NCI-H2227 (cell line): ENCODE measurements around the gene NRL.

Experiments
- DNase-seq: peaks from one replicate; lab custom pipeline; 2025; ENCODE audit not compliant: unreplicated experiment; lab: John Stamatoyannopoulos, UW

Gene NRL

DNA sequence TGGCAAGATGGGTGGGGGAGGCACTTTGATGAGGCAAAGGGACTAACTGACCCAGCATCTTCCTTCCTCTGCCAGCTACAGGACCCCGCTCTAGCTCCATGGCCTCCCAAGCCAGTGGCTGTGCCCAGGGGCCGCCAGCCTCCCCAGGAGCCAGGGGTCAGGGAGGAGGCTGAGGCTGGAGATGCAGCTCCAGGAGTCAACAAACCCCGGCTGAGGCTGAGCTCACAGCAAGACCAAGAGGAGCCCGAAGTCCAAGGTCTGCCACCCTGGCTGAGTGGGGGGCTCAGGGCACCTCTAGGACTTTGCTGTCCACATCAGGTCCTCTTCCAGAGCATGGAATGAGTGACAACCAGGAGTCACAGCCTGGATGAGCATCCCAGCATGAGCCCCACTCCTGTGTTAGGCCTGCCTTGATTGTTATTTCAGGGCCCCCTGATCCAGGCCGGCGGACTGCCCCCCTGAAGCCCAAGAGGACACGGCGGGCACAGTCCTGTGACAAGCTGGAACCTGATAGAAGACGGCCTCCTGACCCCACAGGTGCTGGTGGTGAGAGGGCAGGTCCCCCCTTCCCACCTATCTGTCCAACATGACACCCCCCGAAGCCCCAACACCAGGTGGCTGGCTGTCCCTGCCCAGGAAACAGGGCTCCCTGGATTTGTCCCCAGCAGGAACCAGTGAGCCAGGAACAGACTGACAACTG, 45.9 kb downstream of the NRL start:
- DNase-seq, result no peak

- no peak for DNase-seq
Observed at GRCh38 chr14:24067133-24068082, 47.3 kb downstream of the NRL start.

- no peak for DNase-seq
Observed at GRCh38 chr14:24066496-24067132, 48.1 kb downstream of the NRL start.

- no peak for DNase-seq
Observed at GRCh38 chr14:24065408-24065807, 49.3 kb downstream of the NRL start.

DNA sequence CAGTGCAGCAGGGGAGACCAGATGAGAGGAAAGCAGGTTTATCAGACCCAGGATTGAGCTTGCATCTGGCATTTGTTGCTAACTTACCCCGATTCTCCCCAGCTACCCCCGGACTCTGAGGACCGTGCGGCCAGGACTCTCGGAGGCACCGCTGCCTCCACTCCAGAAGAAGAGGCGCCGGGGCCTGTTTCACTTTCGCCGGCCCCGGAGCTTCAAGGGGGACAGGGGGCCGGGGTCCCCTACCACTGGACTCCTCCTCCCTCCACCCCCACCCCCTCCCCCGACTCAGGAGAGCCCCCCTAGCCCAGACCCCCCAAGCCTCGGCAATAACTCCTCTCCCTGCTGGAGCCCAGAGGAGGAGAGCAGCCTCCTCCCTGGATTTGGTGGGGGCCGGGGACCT, 49.9 kb downstream of the NRL start:
- DNase-seq, result no peak

DNA sequence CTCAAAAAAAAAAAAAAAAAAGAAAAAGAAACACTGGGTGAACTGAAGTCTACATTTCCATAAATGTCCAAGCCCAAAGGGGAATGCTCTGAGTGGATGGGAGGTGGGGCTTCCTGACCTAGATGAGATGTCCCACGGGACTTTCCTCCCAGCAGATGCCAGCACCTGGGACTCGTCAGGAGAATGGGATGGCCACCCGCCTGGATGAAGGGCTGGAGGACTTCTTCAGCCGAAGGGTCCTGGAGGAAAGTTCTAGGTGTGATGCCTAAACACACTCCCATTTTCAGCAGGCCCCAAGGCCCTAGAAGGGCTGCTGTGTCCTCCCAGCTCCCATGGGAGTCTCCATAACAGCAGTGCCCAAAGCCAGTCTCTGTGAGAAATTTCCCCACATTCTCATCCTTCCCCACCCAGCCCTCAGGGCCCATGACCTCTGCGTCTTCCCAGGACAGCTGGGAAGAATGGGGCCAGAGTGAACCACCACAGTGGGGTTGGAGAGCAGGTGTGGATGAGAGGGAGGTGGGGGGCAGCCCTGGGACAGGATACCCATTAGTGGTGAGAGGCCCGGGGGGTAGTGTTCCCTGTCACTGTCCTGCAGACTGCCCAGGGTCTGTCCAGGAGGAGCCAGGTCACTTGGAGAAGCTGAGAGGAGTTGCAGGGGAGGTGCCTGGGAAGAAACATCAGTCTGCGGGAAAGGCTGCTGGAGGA, 50.5 kb downstream of the NRL start:
- no peak for DNase-seq

DNA sequence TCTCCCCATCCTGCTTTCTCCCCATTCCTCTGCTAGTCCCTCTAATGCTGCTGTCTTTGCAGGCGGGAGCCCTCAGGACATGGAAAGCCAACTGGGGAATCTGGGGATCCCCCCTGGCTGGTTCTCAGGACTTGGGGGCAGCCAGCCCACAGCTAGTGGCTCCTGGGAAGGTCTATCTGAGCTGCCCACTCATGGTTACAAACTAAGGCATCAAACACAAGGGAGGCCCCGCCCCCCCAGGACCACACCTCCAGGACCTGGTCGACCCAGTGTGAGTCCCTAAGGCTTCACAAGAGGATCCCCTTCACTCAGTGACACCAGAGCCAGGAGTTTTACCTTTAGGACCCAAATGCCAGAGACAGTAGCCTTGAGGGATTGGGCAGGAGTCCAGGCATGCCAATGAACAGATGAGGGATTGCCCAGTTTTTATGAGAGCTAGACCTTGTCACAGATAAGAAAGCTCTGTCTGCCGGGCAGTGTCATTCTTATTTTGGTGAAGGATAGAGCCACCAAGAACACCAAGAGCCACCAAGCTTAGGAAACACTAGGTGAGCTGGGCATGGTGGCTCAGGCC, 51.4 kb downstream of the NRL start:
- DNase-seq, result no peak

DNA sequence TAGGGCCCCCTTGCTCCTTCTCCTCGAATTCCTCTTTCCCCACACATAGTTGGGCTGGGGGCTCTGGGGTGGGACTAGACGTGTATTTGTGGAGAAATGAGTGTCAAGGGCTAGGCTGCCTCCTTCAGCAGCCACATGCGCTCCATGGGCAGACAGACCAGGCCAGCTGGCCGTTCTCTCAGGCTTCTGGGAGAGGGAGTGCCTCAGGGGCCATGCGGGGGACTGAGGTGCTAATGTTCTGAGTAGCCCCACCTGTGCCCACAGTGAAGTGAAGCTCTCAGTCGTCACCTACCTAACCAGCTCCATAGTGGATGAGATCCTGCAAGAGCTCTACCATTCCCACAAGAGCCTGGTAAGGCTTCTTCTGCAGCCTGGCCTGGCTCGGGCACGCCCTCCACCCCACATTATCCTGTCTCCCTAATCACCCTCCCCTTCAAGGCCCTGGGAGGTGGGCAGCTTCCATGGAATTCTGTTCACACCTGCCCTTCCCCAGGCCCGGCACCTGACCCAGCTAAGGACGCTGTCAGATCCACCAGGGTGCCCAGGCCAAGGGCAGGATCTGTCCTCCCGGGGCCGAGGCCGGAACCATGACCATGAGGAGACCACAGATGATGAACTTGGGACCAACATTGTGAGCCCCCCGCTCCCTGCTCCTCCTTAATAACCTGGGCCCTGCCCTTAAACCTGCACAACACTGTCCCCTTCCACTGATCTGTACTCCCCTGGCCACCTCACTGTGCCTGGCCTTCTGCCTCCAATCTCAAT, 52.4 kb downstream of the NRL start:
- DNase-seq, result no peak

GRCh38 chr14:24060984-24061913, 53.5 kb downstream of the NRL start:
- DNase-seq, result no peak

DNA sequence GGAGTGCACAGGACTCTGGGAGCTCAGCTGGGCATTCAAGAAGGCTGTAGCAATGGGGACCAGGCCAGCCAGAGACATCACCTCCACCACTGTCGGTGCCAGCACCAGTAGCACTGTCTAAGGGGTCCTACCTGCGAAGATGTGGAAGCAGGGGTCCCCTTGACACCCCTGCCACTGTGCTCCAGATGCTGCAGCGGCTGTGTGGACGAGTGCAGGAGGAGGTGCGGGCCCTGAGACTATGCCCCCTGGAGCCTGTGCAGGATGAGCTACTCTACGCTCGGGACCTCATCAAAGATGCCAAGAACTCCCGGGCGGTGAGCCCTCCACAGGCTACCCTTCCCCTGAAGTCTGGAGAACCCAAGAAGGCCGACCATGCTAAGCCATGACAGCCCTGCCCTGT, 54.3 kb downstream of the NRL start:
- DNase-seq, result no peak

DNA sequence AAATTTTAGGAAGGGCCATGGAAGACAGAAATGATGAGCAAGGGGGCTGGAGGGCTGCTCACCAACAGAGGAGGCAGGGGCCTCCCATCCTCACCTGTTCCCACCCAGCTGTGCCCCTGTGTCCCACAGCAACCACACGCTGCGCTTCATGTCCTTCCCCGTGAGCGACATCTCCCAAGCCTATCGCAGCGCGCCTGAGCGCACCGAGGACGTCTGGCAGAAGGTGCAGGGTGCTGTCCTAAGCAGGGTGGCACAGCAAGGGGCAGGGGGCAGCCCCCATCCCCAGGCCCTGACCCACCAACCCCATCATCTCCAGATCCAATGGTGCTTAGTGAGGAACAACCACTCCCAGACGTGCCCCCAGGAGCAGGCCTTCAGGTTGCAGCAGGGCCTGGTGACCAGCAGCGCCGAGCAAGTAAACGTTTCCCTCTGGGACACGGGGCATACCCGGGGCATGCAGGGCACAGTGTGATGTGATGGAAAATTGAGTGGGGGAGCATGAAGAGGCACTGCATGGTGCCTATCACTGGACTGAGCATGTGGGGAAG, 54.8 kb downstream of the NRL start:
- no peak for DNase-seq

- no peak for DNase-seq
Observed at GRCh38 chr14:24058951-24059475, 55.7 kb downstream of the NRL start.

- DNase-seq, result peak; percentile 73
Observed at GRCh38 chr14:24058260-24058950, 56.3 kb downstream of the NRL start.

DNA sequence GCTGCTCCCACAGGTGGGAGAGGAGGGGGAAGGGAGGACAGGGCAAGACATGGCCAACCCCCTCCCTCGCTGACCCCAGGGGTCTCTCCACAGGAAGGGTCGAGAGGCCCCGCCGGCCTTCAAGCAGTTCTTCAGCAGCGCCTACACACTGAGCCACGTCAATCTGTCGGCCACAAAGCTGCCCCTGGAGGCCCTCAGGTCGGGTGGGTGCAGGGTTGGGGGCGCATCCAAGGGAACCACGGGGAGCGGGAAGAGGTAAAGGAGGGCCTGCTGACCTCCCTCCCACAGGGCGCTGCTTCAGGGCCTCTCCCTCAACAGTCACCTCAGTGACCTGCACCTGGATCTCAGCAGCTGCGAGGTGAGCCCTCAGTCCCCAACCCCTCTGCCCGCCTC, 56.9 kb downstream of the NRL start:
- no peak for DNase-seq

DNA sequence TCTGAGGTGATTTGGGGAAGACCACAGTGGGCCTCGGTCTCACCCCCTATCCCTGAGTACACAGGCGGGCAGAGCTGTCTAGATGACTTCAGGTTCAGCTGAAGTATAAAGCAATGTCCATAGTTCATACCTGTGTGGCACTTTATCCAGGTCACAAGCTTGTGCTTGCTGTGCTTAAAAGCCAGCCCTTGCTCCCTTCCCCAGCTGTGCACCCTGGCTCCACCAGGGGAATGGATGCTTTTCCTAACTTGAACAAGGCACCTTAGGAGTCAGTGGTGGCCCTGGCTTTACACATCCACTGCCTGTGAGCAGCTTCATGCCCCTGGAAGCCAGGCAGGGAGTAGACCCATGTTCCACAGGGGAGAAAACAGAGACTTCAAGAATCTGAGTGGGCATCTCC, 57.5 kb downstream of the NRL start:
- DNase-seq, result no peak

DNA sequence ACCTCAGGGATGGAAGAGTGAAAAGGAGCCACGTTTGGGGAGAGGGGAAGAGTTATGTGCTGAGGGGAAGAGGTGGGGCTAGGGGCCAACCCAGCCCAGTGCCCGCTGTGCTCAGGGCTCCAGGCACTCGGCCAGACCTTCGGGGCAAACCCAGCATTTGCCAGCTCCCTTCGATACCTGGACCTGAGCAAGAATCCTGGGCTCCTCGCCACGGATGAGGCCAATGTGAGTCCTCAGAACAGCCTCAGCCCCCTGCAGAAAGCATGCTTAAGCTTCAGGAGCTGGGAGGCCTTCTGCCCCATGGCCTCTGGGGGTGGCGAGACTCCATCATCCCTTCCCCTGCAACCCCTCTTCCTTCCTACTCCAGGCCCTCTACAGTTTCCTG, 58.0 kb downstream of the NRL start:
- no peak for DNase-seq

GRCh38 chr14:24055971-24056799, 58.6 kb downstream of the NRL start:
- DNase-seq, result no peak
